Muscle of arm (tissue), 14 donors: ENCODE results near the gene AGBL5. TPM values are rescaled to one million over a fixed set of nuclear protein-coding genes. Genes with fewer than 3 reads are reported as not detected.

Source experiments
- DNase-seq: peaks from one replicate; pipeline ENCODE4 v3.0.0-alpha.2; 2013
- long read RNA-seq, 11 donors: transcript quantifications; one replicate each; lab custom pipeline, GENCODE V29; 2026
- polyA plus RNA-seq, 12 donors: library from polyadenylated mRNA; unstranded; fragments of 120-200 nt; gene quantifications; one replicate each; pipeline ENCODE4 v1.2.1, GENCODE V29; 2013; ENCODE audit not compliant: insufficient read length in 12 of 12

AGBL5 gene, protein sequence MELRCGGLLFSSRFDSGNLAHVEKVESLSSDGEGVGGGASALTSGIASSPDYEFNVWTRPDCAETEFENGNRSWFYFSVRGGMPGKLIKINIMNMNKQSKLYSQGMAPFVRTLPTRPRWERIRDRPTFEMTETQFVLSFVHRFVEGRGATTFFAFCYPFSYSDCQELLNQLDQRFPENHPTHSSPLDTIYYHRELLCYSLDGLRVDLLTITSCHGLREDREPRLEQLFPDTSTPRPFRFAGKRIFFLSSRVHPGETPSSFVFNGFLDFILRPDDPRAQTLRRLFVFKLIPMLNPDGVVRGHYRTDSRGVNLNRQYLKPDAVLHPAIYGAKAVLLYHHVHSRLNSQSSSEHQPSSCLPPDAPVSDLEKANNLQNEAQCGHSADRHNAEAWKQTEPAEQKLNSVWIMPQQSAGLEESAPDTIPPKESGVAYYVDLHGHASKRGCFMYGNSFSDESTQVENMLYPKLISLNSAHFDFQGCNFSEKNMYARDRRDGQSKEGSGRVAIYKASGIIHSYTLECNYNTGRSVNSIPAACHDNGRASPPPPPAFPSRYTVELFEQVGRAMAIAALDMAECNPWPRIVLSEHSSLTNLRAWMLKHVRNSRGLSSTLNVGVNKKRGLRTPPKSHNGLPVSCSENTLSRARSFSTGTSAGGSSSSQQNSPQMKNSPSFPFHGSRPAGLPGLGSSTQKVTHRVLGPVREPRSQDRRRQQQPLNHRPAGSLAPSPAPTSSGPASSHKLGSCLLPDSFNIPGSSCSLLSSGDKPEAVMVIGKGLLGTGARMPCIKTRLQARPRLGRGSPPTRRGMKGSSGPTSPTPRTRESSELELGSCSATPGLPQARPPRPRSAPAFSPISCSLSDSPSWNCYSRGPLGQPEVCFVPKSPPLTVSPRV
- polyA plus RNA-seq = 10 to 100 TPM in 11 of 12 donors, not detected in 1; 17.0 to 62.7 (median 20.1) TPM
- long read RNA-seq, donor 1, partial matches to known transcripts = 1,368 of 1,411 reads
- long read RNA-seq, donor 1, other reads (novel, unspliced or antisense) = 38 of 1,411 reads
- long read RNA-seq, donor 2, partial matches to known transcripts = 125 of 1,234 reads
- long read RNA-seq, donor 2, other reads (novel, unspliced or antisense) = 1,105 of 1,234 reads
- long read RNA-seq, donor 3, partial matches to known transcripts = 386 of 398 reads
- long read RNA-seq, donor 3, other reads (novel, unspliced or antisense) = 10 of 398 reads
- long read RNA-seq, donor 4, partial matches to known transcripts = 48 of 48 reads
- long read RNA-seq, donor 4, other reads (novel, unspliced or antisense) = 0 of 48 reads
- long read RNA-seq, donor 5, transcript AGBL5-201 (11 exons, 2,382 nt) = major isoform, 9 of 18 reads
- long read RNA-seq, donor 5, partial matches to known transcripts = 8 of 18 reads
- long read RNA-seq, donor 5, other reads (novel, unspliced or antisense) = 0 of 18 reads
- long read RNA-seq, donor 6, partial matches to known transcripts = 516 of 528 reads
- long read RNA-seq, donor 6, other reads (novel, unspliced or antisense) = 10 of 528 reads
- long read RNA-seq, donor 7, partial matches to known transcripts = 0 of 4 reads
- long read RNA-seq, donor 7, other reads (novel, unspliced or antisense) = 0 of 4 reads
- long read RNA-seq, donor 8, partial matches to known transcripts = 978 of 982 reads
- long read RNA-seq, donor 8, other reads (novel, unspliced or antisense) = 0 of 982 reads
- long read RNA-seq, donor 9 = 0 reads
- long read RNA-seq, donor 10, partial matches to known transcripts = 0 of 3 reads
- long read RNA-seq, donor 10, other reads (novel, unspliced or antisense) = 0 of 3 reads
- long read RNA-seq, donor 11, partial matches to known transcripts = 0 of 2 reads
- long read RNA-seq, donor 11, other reads (novel, unspliced or antisense) = 0 of 2 reads

DNA sequence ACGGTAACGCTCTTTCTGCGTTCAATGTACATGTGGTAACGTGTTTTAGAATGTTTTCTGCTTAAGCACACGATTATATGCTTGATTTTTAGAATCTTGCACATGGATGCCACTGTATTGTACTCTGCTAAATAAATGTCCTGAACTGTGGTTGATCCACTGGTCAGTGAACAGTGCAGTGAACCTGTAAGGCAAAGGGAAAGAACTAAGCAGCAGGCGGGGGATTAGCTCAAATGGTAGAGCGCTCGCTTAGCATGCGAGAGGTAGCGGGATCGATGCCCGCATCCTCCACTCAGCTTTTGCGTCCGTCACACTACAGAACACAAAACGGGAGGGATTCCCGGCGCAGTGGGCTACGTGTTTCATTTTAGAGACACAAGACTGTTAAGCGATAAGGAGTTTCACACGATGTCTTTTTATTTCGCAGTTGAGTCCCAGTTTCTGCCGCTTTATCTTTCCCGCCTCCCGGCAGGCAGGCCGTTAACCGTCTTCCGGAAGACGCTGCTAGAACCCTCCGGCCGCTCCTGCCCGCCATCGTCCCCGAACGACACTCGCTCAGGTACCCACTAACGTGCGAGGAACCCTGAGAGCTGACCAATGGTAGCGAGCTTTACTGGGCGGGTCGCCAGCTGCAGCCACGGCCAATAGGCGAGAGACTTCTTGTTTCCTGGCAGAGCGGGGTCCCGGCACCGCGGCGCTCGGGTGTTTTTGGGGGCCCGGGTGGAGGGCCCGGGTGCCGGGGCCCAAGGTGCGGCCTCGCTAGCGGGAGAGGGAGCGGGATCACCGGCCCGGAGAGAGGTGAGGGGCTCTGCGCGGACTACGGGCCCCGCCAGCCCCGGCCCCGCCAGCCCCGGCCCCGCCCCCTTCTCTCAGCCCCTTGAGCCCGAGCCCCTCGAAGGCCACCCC lies at the start of gene AGBL5:
Gene AGBL5 (plus strand): TSS at position 673 of the 906 bp plus-strand sequence. CDS start 1,291 bp downstream, outside the sequence.
- peak; percentile 94 for DNase-seq

GRCh38 chr2:27001950-27002349 lies 49.5 kb upstream of the AGBL5 start:
- no peak for DNase-seq

DNA sequence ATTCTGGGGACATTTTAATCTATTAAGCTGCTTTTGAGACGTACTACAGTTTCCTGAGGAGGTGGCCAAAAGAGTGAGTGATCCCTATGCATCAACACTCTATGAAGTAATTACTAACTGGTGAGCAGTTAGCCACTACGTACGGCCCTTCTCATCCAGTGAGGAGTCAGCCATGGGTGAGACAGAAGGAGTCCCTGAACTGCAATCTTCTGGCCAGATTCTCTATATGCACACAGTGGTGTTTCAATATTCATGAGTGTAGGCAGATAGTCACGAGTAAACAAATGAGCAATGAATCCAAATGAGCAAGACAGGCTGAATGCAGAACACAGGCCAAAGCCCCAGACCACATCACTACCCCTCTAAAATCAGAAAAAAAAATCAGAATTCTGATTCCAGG lies 48.5 kb upstream of the AGBL5 start:
- no peak for DNase-seq

GRCh38 chr2:27003857-27004256 lies 47.6 kb upstream of the AGBL5 start:
- no peak for DNase-seq

GRCh38 chr2:27006602-27007415 lies 44.7 kb upstream of the AGBL5 start:
- no peak for DNase-seq

GRCh38 chr2:27007416-27008374 lies 43.8 kb upstream of the AGBL5 start:
- DNase-seq = no peak

DNA sequence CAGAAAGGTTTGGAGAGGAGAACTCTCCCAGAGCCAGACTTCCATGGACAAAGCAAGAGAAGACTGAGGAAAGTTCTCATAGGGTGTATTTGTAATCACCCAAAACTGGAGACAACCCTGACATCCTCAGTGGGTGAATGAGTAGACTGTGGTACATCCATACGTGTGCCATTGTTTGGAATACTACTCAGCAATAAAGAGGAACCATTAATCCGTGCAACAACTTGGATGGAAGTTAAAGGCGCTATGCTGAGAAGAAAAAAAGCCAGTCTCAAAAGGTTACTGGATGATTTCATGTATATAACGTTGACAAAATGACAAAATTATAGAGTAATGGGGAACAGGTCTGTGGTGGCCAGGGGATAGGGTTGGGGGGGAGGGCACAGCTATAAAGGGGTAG lies 42.8 kb upstream of the AGBL5 start:
- no peak for DNase-seq

GRCh38 chr2:27009083-27009482 lies 42.4 kb upstream of the AGBL5 start:
- DNase-seq = no peak

GRCh38 chr2:27009716-27010115 lies 41.8 kb upstream of the AGBL5 start:
- no peak for DNase-seq

GRCh38 chr2:27010139-27010538 lies 41.3 kb upstream of the AGBL5 start:
- DNase-seq = no peak

- DNase-seq = no peak
Observed at GRCh38 chr2:27013738-27014137, 37.7 kb upstream of the AGBL5 start.

DNA sequence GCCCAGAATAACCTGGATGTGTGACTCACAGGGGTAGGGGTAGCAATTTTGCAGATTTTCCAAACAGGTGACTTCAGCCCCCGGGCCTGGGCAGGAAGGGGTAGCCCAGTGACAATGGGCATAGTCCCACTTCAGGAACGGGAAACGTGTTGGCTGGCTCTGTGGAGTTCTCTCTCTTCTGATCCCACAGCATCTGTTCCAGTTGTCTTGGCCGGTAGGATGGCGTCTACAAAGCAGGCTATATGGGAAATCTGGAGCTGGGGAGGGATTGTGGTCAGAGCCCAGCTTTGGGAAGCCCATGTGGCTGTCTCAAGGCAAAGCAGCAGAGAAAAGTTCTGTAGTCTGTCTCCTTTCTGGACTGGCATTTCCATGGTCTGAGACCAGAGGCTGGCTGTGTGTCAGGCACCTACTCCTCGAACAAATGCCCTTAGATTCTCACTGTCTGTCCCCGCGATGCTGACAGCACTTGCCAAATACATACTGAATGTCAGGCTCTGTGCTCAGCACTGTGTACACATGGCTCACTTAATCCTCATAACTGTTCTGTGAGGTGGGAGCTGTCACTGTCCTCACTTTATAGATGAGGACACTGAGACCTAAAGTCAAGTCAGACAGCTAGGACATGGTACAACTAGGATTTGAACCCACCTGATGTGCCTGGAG lies 36.6 kb upstream of the AGBL5 start:
- no peak for DNase-seq

- DNase-seq = peak; percentile 48
Observed at GRCh38 chr2:27016801-27017325, 34.6 kb upstream of the AGBL5 start.

- no peak for DNase-seq
Observed at GRCh38 chr2:27018142-27018541, 33.3 kb upstream of the AGBL5 start.

DNA sequence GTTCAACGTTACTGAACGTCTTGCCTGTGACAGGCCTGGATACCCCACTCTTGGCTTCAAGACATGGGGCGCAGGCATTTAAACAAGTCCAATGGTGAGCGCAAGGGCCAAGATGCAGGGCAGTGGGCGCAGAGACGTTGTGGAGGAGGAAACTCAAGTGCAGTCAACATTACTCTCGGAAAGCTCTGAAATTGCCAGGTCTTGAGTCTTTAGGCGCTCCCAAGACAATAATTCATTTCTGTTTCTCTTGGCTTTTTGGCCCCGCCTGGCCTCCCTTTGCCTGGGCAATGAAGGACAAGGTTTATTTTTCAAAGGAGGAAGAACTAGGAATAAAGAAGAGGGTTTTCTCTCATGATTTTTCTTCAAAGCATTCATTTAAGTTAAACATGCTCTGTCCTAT lies 32.0 kb upstream of the AGBL5 start:
- no peak for DNase-seq
